HEK293 (cell line): Measurements from ENCODE around the gene NDUFS1.

Source experiments
- CTCF ChIA-PET: fragments of 350-600 bp; formaldehyde crosslinking; extraction: SDS; loops from one replicate; lab custom pipeline; 2021; ENCODE audit warnings: antibody characterized with exemption; lab: Yijun Ruan, JAX
- POLR2A ChIA-PET: fragments of 300-600 bp; formaldehyde crosslinking; extraction: SDS; loops from one replicate; lab custom pipeline; 2020; ENCODE audit warnings: antibody characterized with exemption, inconsistent platforms; lab: Yijun Ruan, JAX
- H3K27ac ChIP-seq: fragments of 200-500 bp; sonication (Bioruptor generic); 2 replicates; pipeline ENCODE4 v1.5.1; 2014; ENCODE audit warnings: low read depth, low read length, control low read depth, inconsistent platforms; ENCODE audit errors: extremely low read depth
- H3K36me3 ChIP-seq, 2 experiments: fragments of 200-500 bp in 1 of 2; sonication (Bioruptor generic) in 1 of 2; 1 replicate in 1 of 2; 2 replicates in 1 of 2; pipeline ENCODE4 v1.5.1; 2014 to 2017; ENCODE audit warnings: inconsistent platforms in 2 of 2, low read length in 2 of 2; ENCODE audit not compliant: control insufficient read depth in 2 of 2, insufficient read depth in 1 of 2
- H3K4me1 ChIP-seq: fragments of 200-500 bp; sonication (Bioruptor generic); 2 replicates; pipeline ENCODE4 v1.5.1; 2014; ENCODE audit warnings: mild to moderate bottlenecking, low read length, inconsistent platforms; ENCODE audit not compliant: control insufficient read depth, insufficient read depth
- H3K4me3 ChIP-seq: 2 replicates; pipeline ENCODE4 v1.5.1; 2011; ENCODE audit warnings: low read depth, mild to moderate bottlenecking, control low read depth, low read length, moderate library complexity
- H3K9me3 ChIP-seq: fragments of 200-500 bp; sonication (Bioruptor generic); 2 replicates; pipeline ENCODE4 v1.5.1; 2014; ENCODE audit warnings: low read depth, low read length, inconsistent platforms; ENCODE audit not compliant: control insufficient read depth, insufficient read depth
- SCRT2 ChIP-seq: fragments of 450-650 bp; formaldehyde crosslinking; IDR thresholded peaks from 2 replicates; pipeline ENCODE4 v1.5.1; 2016; ENCODE audit warnings: missing biosample characterization, missing genetic modification characterization
- SP3 ChIP-seq: fragments of 450-650 bp; formaldehyde crosslinking; IDR thresholded peaks from 2 replicates; pipeline ENCODE4 v1.5.1; 2016; ENCODE audit warnings: missing biosample characterization, missing genetic modification characterization
- SP7 ChIP-seq: fragments of 450-650 bp; formaldehyde crosslinking; IDR thresholded peaks from 2 replicates; pipeline ENCODE4 v1.5.1; 2016; ENCODE audit warnings: missing biosample characterization, missing genetic modification characterization
- TCF7L2 ChIP-seq: IDR thresholded peaks from 2 replicates; pipeline ENCODE4 v1.6.1; 2011; ENCODE audit warnings: low read depth, mild to moderate bottlenecking, inconsistent platforms, low read length, moderate library complexity, borderline replicate concordance
- TSHZ1 ChIP-seq: fragments of 450-650 bp; formaldehyde crosslinking; IDR thresholded peaks from 2 replicates; pipeline ENCODE4 v1.5.1; 2016; ENCODE audit warnings: missing biosample characterization, missing genetic modification characterization, borderline replicate concordance
- YY1 ChIP-seq: fragments of 450-650 bp; formaldehyde crosslinking; IDR thresholded peaks from 2 replicates; pipeline ENCODE4 v1.5.1; 2018; ENCODE audit warnings: missing biosample characterization, missing genetic modification characterization
- YY2 ChIP-seq: fragments of 450-650 bp; formaldehyde crosslinking; IDR thresholded peaks from 2 replicates; pipeline ENCODE4 v1.5.1; 2016; ENCODE audit warnings: missing biosample characterization, missing genetic modification characterization
- ZBTB17 ChIP-seq: fragments of 450-650 bp; formaldehyde crosslinking; IDR thresholded peaks from 2 replicates; pipeline ENCODE4 v1.5.1; 2016; ENCODE audit warnings: missing biosample characterization, missing genetic modification characterization
- ZFP3 ChIP-seq: fragments of 450-650 bp; formaldehyde crosslinking; IDR thresholded peaks from 2 replicates; pipeline ENCODE4 v1.5.1; 2016; ENCODE audit warnings: low read depth, missing biosample characterization, missing genetic modification characterization
- ZNF23 ChIP-seq: fragments of 450-650 bp; formaldehyde crosslinking; IDR thresholded peaks from 2 replicates; pipeline ENCODE4 v1.5.1; 2016; ENCODE audit warnings: missing biosample characterization, missing genetic modification characterization, borderline replicate concordance
- ZNF274 ChIP-seq, 2 experiments: fragments of 200-500 bp in 1 of 2; fragments of 450-650 bp in 1 of 2; sonication (Bioruptor generic) in 1 of 2; formaldehyde crosslinking in 1 of 2; IDR thresholded peaks; 2 replicates each; pipeline versions ENCODE4 v1.5.1 to v1.6.1; 2014 to 2016; ENCODE audit warnings: borderline replicate concordance in 1 of 2, inconsistent platforms in 1 of 2, low read length in 1 of 2, missing biosample characterization in 1 of 2, missing genetic modification characterization in 1 of 2
- ZNF394 ChIP-seq: fragments of 450-650 bp; formaldehyde crosslinking; IDR thresholded peaks from 2 replicates; pipeline ENCODE4 v1.5.1; 2016; ENCODE audit warnings: missing biosample characterization, missing genetic modification characterization, mild to moderate bottlenecking, moderate library complexity, borderline replicate concordance
- ZNF426 ChIP-seq: fragments of 450-650 bp; formaldehyde crosslinking; IDR thresholded peaks from 2 replicates; pipeline ENCODE4 v1.5.1; 2017; ENCODE audit warnings: missing biosample characterization, missing genetic modification characterization, mild to moderate bottlenecking, inconsistent platforms, moderate library complexity
- ZNF433 ChIP-seq: fragments of 450-650 bp; formaldehyde crosslinking; IDR thresholded peaks from 2 replicates; pipeline ENCODE4 v1.5.1; 2016; ENCODE audit warnings: missing biosample characterization, missing genetic modification characterization, low read depth
- ZNF558 ChIP-seq: fragments of 450-650 bp; formaldehyde crosslinking; IDR thresholded peaks from 2 replicates; pipeline ENCODE4 v1.5.1; 2016; ENCODE audit warnings: missing biosample characterization, missing genetic modification characterization
- ZNF596 ChIP-seq: fragments of 450-650 bp; IDR thresholded peaks from 2 replicates; pipeline ENCODE4 v1.5.0; 2018; ENCODE audit warnings: missing biosample characterization, mild to moderate bottlenecking, missing genetic modification characterization, moderate library complexity
- ZNF600 ChIP-seq: fragments of 450-650 bp; formaldehyde crosslinking; IDR thresholded peaks from 2 replicates; pipeline ENCODE4 v1.5.1; 2016; ENCODE audit warnings: missing biosample characterization, missing genetic modification characterization
- ZNF670 ChIP-seq: fragments of 450-650 bp; formaldehyde crosslinking; IDR thresholded peaks from 2 replicates; pipeline ENCODE4 v1.5.1; 2016; ENCODE audit warnings: missing biosample characterization, missing genetic modification characterization, low read depth

Gene NDUFS1

DNA sequence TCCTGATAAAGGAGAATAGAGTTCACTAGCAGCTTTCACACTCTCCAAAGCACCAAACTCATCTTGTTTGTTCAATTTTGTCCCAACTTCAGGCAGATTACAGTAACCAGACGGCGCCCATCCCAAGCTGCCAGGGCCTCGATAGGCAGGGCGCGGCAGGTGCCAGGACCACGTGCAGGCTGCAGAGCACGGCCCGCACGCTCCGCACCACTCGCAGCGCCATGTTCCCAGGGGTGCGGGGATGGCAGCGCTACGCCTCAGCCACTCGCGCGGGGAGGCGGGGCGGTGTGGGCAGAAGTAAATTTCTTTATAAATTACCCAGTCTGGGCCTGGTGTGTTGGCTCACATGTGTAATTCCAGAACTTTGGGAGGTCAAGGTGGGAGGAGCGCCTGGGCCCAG, 43.0 kb downstream of the NDUFS1 start:
- CTCF ChIA-PET, result interaction anchor here (0.6 kb wide), 1 partner anchor 147 kb away, joined by 3 read pairs; no protein-coding TSS in a partner anchor
- Histone ChIP-seq H3K27ac (no peak overlapping the region), H3K36me3 (peaks cover 19 to 50% of the 10 kb centered on the region in 2 experiments; a peak in 2 of 3 replicates), H3K9me3 (no peaks in the 10 kb centered on the region), H3K4me3 (no peak overlapping the region), H3K4me1 (no peaks in the 10 kb centered on the region)
- POLR2A ChIA-PET, result no interaction called here
- TF ChIP-seq ZNF596 (tag by site-specific recombination), result no peak

DNA sequence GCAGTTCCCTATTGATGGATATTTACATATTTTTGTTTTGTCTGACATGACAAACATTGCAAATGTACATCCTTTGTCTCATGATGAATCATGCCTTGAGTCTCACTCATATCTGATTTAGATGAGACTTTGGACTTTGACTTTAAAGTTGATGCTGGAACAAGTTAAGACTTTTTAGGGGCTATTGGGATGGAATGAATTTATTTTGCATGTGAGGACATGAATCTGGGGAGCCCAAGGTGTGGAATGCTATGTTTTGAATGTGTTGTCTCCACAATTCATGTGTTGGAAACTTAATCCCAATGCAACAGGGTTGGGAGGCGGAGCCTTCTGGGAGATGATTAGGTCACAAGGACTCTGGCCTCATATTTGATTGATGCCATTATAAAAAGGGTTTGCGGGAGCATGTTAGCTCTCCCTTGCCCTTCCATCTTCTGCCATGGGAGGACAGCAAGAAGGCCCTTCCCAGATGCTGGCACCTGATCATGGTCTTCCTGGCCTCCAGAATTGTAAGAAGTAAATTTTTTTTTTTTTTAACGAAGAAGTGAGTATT, 44.1 kb downstream of the NDUFS1 start:
- TF ChIP-seq SCRT2 (tag by site-specific recombination) (peak; percentile 32; the same call in 1 of the 2 replicates), ZNF274 (IDR thresholded peaks at IDR 0.05; ENCODE audit: low read length) (no peak), ZNF274 (tag by site-specific recombination; IDR thresholded peaks at IDR 0.05; ENCODE audit: borderline replicate concordance) (no peak)
- H3K27ac ChIP-seq, result no peak overlapping the region
- CTCF ChIA-PET, result interaction anchor here (0.7 kb wide), 1 partner anchor 66 kb away, joined by 3 read pairs; no protein-coding TSS in a partner anchor
- POLR2A ChIA-PET, result no interaction called here
- H3K9me3 ChIP-seq, result no peaks in the 10 kb centered on the region
- no peak overlapping the region for H3K4me3 ChIP-seq
- peaks cover 13 to 38% of the 10 kb centered on the region in 2 experiments; a peak in 2 of 3 replicates for H3K36me3 ChIP-seq
- no peaks in the 10 kb centered on the region for H3K4me1 ChIP-seq

- H3K4me1 ChIP-seq, result no peaks in the 10 kb centered on the region
- CTCF ChIA-PET, result no interaction called here
- H3K9me3 ChIP-seq, result no peaks in the 10 kb centered on the region
- peaks cover 13 to 28% of the 10 kb centered on the region in 2 experiments; a peak in 2 of 3 replicates for H3K36me3 ChIP-seq
- TF ChIP-seq SP7, result no peak
- no peak for TF ChIP-seq TCF7L2
- TF ChIP-seq ZNF558 (tag by site-specific recombination), result no peak
- no peak for TF ChIP-seq ZFP3 (tag by site-specific recombination)
- TF ChIP-seq ZNF670 (tag by site-specific recombination), result no peak
- TF ChIP-seq SP3 (tag by site-specific recombination), result no peak
- no peak for TF ChIP-seq ZNF394 (tag by site-specific recombination)
- no peak for TF ChIP-seq TSHZ1 (tag by site-specific recombination)
- TF ChIP-seq ZNF23, result no peak
- TF ChIP-seq ZNF426 (tag by site-specific recombination), result no peak
- TF ChIP-seq ZNF433 (tag by site-specific recombination), result no peak
- TF ChIP-seq YY2 (tag by site-specific recombination), result no peak
- no peak for TF ChIP-seq ZBTB17 (tag by site-specific recombination)
- TF ChIP-seq YY1 (tag by site-specific recombination), result no peak
- TF ChIP-seq ZNF600 (tag by site-specific recombination), result no peak
- POLR2A ChIA-PET, result no interaction called here
- no peak overlapping the region for H3K27ac ChIP-seq
- no peak overlapping the region for H3K4me3 ChIP-seq
Observed at GRCh38 chr2:206112846-206113547, 46.2 kb downstream of the NDUFS1 start.
